ENCODE results near the gene ATG2B.

The ATG2B gene

GRCh38 chr14:96362965-96363750, at the start of gene ATG2B, which contains the start of gene GSKIP:
ATG2B (minus strand) TSS chr14:96363341; CDS start chr14:96362976, 365 bp downstream.
GSKIP (plus strand) TSS chr14:96363526; CDS start chr14:96382248, 18,722 bp downstream.
- DNase-seq = peak in 1 of 2 experiments; percentile 79

- no peak for DNase-seq
These were observed 47.0 kb upstream of the ATG2B start for GRCh38 chr14:96410119-96410518.

- DNase-seq = no peak
These were observed 46.6 kb upstream of the ATG2B start for GRCh38 chr14:96409701-96410100.

GRCh38 chr14:96408608-96409007, 45.5 kb upstream of the ATG2B start:
- DNase-seq = no peak

- DNase-seq = no peak
These were observed 44.9 kb upstream of the ATG2B start for GRCh38 chr14:96407935-96408570.

GRCh38 chr14:96405677-96406076, 42.5 kb upstream of the ATG2B start:
- DNase-seq = no peak

- DNase-seq = no peak
These were observed 40.3 kb upstream of the ATG2B start for GRCh38 chr14:96403409-96403808.

GRCh38 chr14:96400495-96400894, 37.4 kb upstream of the ATG2B start:
- no peak for DNase-seq

- no peak for DNase-seq
These were observed 36.3 kb upstream of the ATG2B start for GRCh38 chr14:96399405-96399804.

- no peak for DNase-seq
These were observed 35.8 kb upstream of the ATG2B start for GRCh38 chr14:96398921-96399320.

- DNase-seq = no peak
These were observed 35.3 kb upstream of the ATG2B start for GRCh38 chr14:96398432-96398831.

GRCh38 chr14:96394047-96394815, 31.1 kb upstream of the ATG2B start:
- no peak for DNase-seq

- no peak for DNase-seq
These were observed 30.0 kb upstream of the ATG2B start for GRCh38 chr14:96393071-96393691.

- peak in 1 of 2 experiments; percentile 47 for DNase-seq
These were observed 28.4 kb upstream of the ATG2B start for GRCh38 chr14:96391293-96392118.

GRCh38 chr14:96390965-96391292, 27.8 kb upstream of the ATG2B start:
- DNase-seq = no peak

GRCh38 chr14:96385385-96385784, 22.2 kb upstream of the ATG2B start:
- no peak for DNase-seq

- DNase-seq = no peak
These were observed 21.6 kb upstream of the ATG2B start for GRCh38 chr14:96384740-96385139.

- DNase-seq = no peak
These were observed 20.9 kb upstream of the ATG2B start for GRCh38 chr14:96384053-96384452.

GRCh38 chr14:96383445-96383844, 20.3 kb upstream of the ATG2B start:
- no peak for DNase-seq

- no peak for DNase-seq
These were observed 17.6 kb upstream of the ATG2B start for GRCh38 chr14:96380735-96381134.

GRCh38 chr14:96376093-96376492, 13.0 kb upstream of the ATG2B start:
- no peak for DNase-seq

GRCh38 chr14:96373538-96373937, 10.4 kb upstream of the ATG2B start:
- no peak for DNase-seq

Data from cerebellar nuclear complex (tissue), 1 donor.